Psoas muscle (tissue), 8 donors: Measurements from ENCODE around the gene NSD2. TPM values are rescaled to one million over a fixed set of nuclear protein-coding genes. Genes with fewer than 3 reads are reported as not detected.
A peak's percentile ranks its signal among the peaks of the same experiment; 100 is the strongest.

Experiments used
- ATAC-seq, 4 donors: fragments of 200-7000 bp; cut with Tn5 transposase; one replicate each; pipeline ENCODE4 v1.9.1; 2020; ENCODE audit warnings: moderate library complexity in 3 of 4, mild to moderate bottlenecking in 2 of 4
- DNase-seq, 2 donors: peaks; one replicate each; pipeline ENCODE4 v3.0.0-alpha.2; 2020
- H3K27ac ChIP-seq: fragments of 200-600 bp; one replicate; pipeline ENCODE4 v1.8.0; 2022
- H3K27me3 ChIP-seq, 3 donors: fragments of 200-600 bp in 1 of 3; one replicate each; pipeline versions ENCODE4 v1.6.1 to v1.8.0; 2013 to 2022; ENCODE audit warnings: low read length in 2 of 3, mild to moderate bottlenecking in 2 of 3, moderate library complexity in 1 of 3; ENCODE audit not compliant: insufficient read depth in 3 of 3
- H3K36me3 ChIP-seq, 2 donors: fragments of 200-600 bp in 1 of 2; one replicate each; pipeline versions ENCODE4 v1.6.1 to v1.8.0; 2013 to 2022; ENCODE audit warnings: low read depth in 1 of 2, mild to moderate bottlenecking in 1 of 2, moderate library complexity in 1 of 2; ENCODE audit not compliant: insufficient read depth in 1 of 2
- H3K4me1 ChIP-seq: fragments of 200-600 bp; one replicate; pipeline ENCODE4 v1.8.0; 2022
- H3K4me3 ChIP-seq: fragments of 200-600 bp; one replicate; pipeline ENCODE4 v1.8.0; 2022; ENCODE audit warnings: mild to moderate bottlenecking
- H3K9me3 ChIP-seq: fragments of 200-600 bp; one replicate; pipeline ENCODE4 v1.8.0; 2022
- CTCF ChIP-seq: fragments of 200-600 bp; IDR thresholded peaks from one replicate; pipeline ENCODE4 v1.8.0; 2022; ENCODE audit warnings: antibody characterized with exemption
- WGBS, 3 donors: extraction: QIAGEN DNeasy Blood & Tissue Kit; methylation state at CpG; one replicate each; pipeline versions ENCODE4 v1.1.6 to v1.1.7; 2013; 5-methylcytosine and 5-hydroxymethylcytosine counted together
- intact Hi-C, 2 donors: fragments of 100-400 bp; cut with DNase I; formaldehyde crosslinking; loops; one replicate each; pipeline versions ENCODE4 v1.11.0 to v1.14.2; 2022
- polyA plus RNA-seq, 3 donors: library from polyadenylated mRNA; stranded (reverse); fragments of 200-250 nt; gene quantifications; one replicate each; pipeline ENCODE4 v1.2.3, GENCODE V29; 2013
- total RNA-seq, 4 donors: library from RNA; stranded (reverse); fragmentation: NEBNext Ultra II Directional in 2 of 4; extraction: Animal tissue kit (Norgen Biotek cat#: 25700) in 2 of 4; gene quantifications; one replicate each; pipeline versions ENCODE4 v1.2.1 to v1.2.4, GENCODE V29; 2021 to 2023
- donor health status: healthy with polysubstance abuse.
- donor health status: DM: no; HTN: no; CAD: no; lungs with moderate emphysema.
- donor health status: Bipolar disorder and iron deficiency.
- donor health status: healthy.
- donor health status: DM: yes; HTN: yes; CAD: no.
- donor health status: DM: no; HTN: no; CAD: no.
- donor health status: DM: no; HTN: no; CAD: no.
- donor health status: DM: yes; HTN: yes; CAD: no.

The NSD2 gene
- total and polyA plus RNA-seq, 7 donors, result 5.6 to 36.0 (median 21.2) TPM

- 92 to 97% (median 92%) methylated on average over 7 of the region's 7 CpGs for WGBS, 3 donors
- ATAC-seq (no peak), DNase-seq (no peak)
- Histone ChIP-seq H3K9me3 (no peaks in the 10 kb centered on the region), H3K4me1 (peaks cover 14% of the 10 kb centered on the region), H3K27ac (no peak overlapping the region), H3K4me3 (no peak overlapping the region), H3K36me3 (peaks cover 4 to 40% of the 10 kb centered on the region in 2 donors), H3K27me3 (no peaks in the 10 kb centered on the region)
- intact Hi-C loops, result no loop called here
- TF ChIP-seq CTCF, result no peak
These were observed 135.2 kb downstream of the NSD2 start for GRCh38 chr4:2006367-2006766.

GRCh38 chr4:2006956-2007653 lies 135.9 kb downstream of the NSD2 start:
- Histone ChIP-seq H3K9me3 (no peaks in the 10 kb centered on the region), H3K4me1 (peaks cover 14% of the 10 kb centered on the region), H3K4me3 (peak overlapping the region; percentile 96), H3K27ac (peak overlapping the region; percentile 100), H3K27me3 (no peaks in the 10 kb centered on the region), H3K36me3 (peaks cover 4 to 40% of the 10 kb centered on the region in 2 donors)
- intact Hi-C loops, result no loop called here
- ATAC-seq (no peak), DNase-seq (no peak)
- no peak for TF ChIP-seq CTCF
- 75 to 83% (median 76%) methylated on average over 15 of the region's 15 CpGs for WGBS, 3 donors

- no peaks in the 10 kb centered on the region for H3K9me3 ChIP-seq
- H3K36me3 ChIP-seq, result peaks cover 4 to 39% of the 10 kb centered on the region in 2 donors
- peaks cover 14% of the 10 kb centered on the region for H3K4me1 ChIP-seq
- peak overlapping the region; percentile 96 for H3K4me3 ChIP-seq
- intact Hi-C loops, result no loop called here
- peak overlapping the region; percentile 100 for H3K27ac ChIP-seq
- no peaks in the 10 kb centered on the region for H3K27me3 ChIP-seq
- WGBS, 3 donors, result 1 to 2% (median 1%) methylated on average over 51 to 57 of the region's 57 CpGs
- ATAC-seq (no peak), DNase-seq (peak in 1 of 2 donors; percentile 53)
- TF ChIP-seq CTCF, result no peak
These were observed 136.8 kb downstream of the NSD2 start for GRCh38 chr4:2007804-2008670.

GRCh38 chr4:2008671-2008920 lies 137.4 kb downstream of the NSD2 start:
- peak; percentile 6 to 31 (median 8) for ATAC-seq
- H3K4me3 ChIP-seq, result peak overlapping the region; percentile 96
- 0% methylated on average over 12 to 27 of the region's 27 CpGs for WGBS, 3 donors
- no peak for TF ChIP-seq CTCF
- H3K36me3 ChIP-seq, result peaks cover 4 to 33% of the 10 kb centered on the region in 2 donors
- H3K4me1 ChIP-seq, result peaks cover 14% of the 10 kb centered on the region
- DNase-seq, result no peak
- no peaks in the 10 kb centered on the region for H3K27me3 ChIP-seq
- peak overlapping the region; percentile 100 for H3K27ac ChIP-seq
- no peaks in the 10 kb centered on the region for H3K9me3 ChIP-seq
- intact Hi-C loops, result no loop called here
